ENCODE data around the gene GPATCH8.

DNA sequence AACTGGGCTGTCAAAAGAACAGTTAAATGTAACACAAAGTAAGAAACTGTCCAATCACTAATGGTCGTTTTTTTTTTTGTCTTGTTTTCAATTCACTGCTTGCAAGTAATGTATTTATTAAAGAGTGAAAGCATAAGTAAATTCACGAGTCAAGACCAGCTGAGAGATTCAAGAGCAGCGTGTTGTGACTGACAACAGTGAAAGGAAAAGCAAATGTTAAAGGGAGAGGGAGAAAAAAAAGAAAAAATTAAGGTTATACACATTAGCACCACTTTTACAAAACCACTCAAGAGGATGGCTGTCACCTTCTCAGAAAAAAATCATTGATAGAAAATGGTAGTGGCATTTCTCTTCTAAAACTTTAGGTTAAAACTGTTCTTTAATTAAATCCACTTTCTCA is 36.1 kb downstream of the GPATCH8 start:
- TF ChIP-seq, protein P1, sequence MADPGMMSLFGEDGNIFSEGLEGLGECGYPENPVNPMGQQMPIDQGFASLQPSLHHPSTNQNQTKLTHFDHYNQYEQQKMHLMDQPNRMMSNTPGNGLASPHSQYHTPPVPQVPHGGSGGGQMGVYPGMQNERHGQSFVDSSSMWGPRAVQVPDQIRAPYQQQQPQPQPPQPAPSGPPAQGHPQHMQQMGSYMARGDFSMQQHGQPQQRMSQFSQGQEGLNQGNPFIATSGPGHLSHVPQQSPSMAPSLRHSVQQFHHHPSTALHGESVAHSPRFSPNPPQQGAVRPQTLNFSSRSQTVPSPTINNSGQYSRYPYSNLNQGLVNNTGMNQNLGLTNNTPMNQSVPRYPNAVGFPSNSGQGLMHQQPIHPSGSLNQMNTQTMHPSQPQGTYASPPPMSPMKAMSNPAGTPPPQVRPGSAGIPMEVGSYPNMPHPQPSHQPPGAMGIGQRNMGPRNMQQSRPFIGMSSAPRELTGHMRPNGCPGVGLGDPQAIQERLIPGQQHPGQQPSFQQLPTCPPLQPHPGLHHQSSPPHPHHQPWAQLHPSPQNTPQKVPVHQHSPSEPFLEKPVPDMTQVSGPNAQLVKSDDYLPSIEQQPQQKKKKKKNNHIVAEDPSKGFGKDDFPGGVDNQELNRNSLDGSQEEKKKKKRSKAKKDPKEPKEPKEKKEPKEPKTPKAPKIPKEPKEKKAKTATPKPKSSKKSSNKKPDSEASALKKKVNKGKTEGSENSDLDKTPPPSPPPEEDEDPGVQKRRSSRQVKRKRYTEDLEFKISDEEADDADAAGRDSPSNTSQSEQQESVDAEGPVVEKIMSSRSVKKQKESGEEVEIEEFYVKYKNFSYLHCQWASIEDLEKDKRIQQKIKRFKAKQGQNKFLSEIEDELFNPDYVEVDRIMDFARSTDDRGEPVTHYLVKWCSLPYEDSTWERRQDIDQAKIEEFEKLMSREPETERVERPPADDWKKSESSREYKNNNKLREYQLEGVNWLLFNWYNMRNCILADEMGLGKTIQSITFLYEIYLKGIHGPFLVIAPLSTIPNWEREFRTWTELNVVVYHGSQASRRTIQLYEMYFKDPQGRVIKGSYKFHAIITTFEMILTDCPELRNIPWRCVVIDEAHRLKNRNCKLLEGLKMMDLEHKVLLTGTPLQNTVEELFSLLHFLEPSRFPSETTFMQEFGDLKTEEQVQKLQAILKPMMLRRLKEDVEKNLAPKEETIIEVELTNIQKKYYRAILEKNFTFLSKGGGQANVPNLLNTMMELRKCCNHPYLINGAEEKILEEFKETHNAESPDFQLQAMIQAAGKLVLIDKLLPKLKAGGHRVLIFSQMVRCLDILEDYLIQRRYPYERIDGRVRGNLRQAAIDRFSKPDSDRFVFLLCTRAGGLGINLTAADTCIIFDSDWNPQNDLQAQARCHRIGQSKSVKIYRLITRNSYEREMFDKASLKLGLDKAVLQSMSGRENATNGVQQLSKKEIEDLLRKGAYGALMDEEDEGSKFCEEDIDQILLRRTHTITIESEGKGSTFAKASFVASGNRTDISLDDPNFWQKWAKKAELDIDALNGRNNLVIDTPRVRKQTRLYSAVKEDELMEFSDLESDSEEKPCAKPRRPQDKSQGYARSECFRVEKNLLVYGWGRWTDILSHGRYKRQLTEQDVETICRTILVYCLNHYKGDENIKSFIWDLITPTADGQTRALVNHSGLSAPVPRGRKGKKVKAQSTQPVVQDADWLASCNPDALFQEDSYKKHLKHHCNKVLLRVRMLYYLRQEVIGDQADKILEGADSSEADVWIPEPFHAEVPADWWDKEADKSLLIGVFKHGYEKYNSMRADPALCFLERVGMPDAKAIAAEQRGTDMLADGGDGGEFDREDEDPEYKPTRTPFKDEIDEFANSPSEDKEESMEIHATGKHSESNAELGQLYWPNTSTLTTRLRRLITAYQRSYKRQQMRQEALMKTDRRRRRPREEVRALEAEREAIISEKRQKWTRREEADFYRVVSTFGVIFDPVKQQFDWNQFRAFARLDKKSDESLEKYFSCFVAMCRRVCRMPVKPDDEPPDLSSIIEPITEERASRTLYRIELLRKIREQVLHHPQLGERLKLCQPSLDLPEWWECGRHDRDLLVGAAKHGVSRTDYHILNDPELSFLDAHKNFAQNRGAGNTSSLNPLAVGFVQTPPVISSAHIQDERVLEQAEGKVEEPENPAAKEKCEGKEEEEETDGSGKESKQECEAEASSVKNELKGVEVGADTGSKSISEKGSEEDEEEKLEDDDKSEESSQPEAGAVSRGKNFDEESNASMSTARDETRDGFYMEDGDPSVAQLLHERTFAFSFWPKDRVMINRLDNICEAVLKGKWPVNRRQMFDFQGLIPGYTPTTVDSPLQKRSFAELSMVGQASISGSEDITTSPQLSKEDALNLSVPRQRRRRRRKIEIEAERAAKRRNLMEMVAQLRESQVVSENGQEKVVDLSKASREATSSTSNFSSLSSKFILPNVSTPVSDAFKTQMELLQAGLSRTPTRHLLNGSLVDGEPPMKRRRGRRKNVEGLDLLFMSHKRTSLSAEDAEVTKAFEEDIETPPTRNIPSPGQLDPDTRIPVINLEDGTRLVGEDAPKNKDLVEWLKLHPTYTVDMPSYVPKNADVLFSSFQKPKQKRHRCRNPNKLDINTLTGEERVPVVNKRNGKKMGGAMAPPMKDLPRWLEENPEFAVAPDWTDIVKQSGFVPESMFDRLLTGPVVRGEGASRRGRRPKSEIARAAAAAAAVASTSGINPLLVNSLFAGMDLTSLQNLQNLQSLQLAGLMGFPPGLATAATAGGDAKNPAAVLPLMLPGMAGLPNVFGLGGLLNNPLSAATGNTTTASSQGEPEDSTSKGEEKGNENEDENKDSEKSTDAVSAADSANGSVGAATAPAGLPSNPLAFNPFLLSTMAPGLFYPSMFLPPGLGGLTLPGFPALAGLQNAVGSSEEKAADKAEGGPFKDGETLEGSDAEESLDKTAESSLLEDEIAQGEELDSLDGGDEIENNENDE (IDR thresholded peaks at IDR 0.05; ENCODE audit: insufficient replicate concordance, low read length) = no peak
- TF ChIP-seq, protein P2, sequence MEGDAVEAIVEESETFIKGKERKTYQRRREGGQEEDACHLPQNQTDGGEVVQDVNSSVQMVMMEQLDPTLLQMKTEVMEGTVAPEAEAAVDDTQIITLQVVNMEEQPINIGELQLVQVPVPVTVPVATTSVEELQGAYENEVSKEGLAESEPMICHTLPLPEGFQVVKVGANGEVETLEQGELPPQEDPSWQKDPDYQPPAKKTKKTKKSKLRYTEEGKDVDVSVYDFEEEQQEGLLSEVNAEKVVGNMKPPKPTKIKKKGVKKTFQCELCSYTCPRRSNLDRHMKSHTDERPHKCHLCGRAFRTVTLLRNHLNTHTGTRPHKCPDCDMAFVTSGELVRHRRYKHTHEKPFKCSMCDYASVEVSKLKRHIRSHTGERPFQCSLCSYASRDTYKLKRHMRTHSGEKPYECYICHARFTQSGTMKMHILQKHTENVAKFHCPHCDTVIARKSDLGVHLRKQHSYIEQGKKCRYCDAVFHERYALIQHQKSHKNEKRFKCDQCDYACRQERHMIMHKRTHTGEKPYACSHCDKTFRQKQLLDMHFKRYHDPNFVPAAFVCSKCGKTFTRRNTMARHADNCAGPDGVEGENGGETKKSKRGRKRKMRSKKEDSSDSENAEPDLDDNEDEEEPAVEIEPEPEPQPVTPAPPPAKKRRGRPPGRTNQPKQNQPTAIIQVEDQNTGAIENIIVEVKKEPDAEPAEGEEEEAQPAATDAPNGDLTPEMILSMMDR (IDR thresholded peaks at IDR 0.05; ENCODE audit: control extremely low read depth in 1 of 3, insufficient read depth in 1 of 3, low read depth in 1 of 3, low read length in 3 of 3) = no peak
- TF ChIP-seq SIX5 (IDR thresholded peaks at IDR 0.05; ENCODE audit: low read depth, low read length) = no peak
- no peak for TF ChIP-seq KDM1A (IDR thresholded peaks at IDR 0.05; ENCODE audit: borderline replicate concordance, low read length)
- no peak for TF ChIP-seq HDAC2 (IDR thresholded peaks at IDR 0.05; ENCODE audit: borderline replicate concordance in 1 of 2, low read depth in 2 of 2, low read length in 2 of 2)
- TF ChIP-seq, protein P3, sequence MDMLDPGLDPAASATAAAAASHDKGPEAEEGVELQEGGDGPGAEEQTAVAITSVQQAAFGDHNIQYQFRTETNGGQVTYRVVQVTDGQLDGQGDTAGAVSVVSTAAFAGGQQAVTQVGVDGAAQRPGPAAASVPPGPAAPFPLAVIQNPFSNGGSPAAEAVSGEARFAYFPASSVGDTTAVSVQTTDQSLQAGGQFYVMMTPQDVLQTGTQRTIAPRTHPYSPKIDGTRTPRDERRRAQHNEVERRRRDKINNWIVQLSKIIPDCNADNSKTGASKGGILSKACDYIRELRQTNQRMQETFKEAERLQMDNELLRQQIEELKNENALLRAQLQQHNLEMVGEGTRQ (IDR thresholded peaks at IDR 0.05; ENCODE audit: low read length) = no peak
- TF ChIP-seq POLR2A (IDR thresholded peaks at IDR 0.05; ENCODE audit: control extremely low read depth in 1 of 2, low read depth in 2 of 2, low read length in 2 of 2) = no peak
- no peak for TF ChIP-seq MAFK (IDR thresholded peaks at IDR 0.05; ENCODE audit: low read depth, low read length)
- no peak for TF ChIP-seq TAF1 (IDR thresholded peaks at IDR 0.05; ENCODE audit: low read depth, low read length)
- TF ChIP-seq POLR2AphosphoS5 (IDR thresholded peaks at IDR 0.05; ENCODE audit: low read depth, low read length) = no peak
- TF ChIP-seq, protein P4, sequence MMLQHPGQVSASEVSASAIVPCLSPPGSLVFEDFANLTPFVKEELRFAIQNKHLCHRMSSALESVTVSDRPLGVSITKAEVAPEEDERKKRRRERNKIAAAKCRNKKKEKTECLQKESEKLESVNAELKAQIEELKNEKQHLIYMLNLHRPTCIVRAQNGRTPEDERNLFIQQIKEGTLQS (IDR thresholded peaks at IDR 0.05; ENCODE audit: insufficient read depth, low read depth, low read length) = no peak
- no peak for TF ChIP-seq EP300 (IDR thresholded peaks at IDR 0.05; ENCODE audit: borderline replicate concordance in 1 of 2, low read depth in 2 of 2, low read length in 2 of 2)

All from H1 (cell line).